HG02840 (cell line): ENCODE data around the gene GGA2.

Experiments
- ATAC-seq: cut with Tn5 transposase; IDR thresholded peaks from one replicate; pipeline ENCODE4 v1.9.1; 2021; ENCODE audit warnings: mild to moderate bottlenecking, moderate library complexity, moderate number of reproducible peaks; ENCODE audit not compliant: unreplicated experiment, low FRiP score

Gene GGA2

GRCh38 chr16:23424292-23424958 is 85.9 kb downstream of the GGA2 start:
- no peak for ATAC-seq

GRCh38 chr16:23423496-23424049 is 86.7 kb downstream of the GGA2 start:
- ATAC-seq: no peak

- ATAC-seq: no peak
Measured at GRCh38 chr16:23420011-23420410, 90.3 kb downstream of the GGA2 start.

GRCh38 chr16:23416816-23417215 is 93.5 kb downstream of the GGA2 start:
- ATAC-seq: no peak

- ATAC-seq: no peak
Measured at GRCh38 chr16:23414731-23415130, 95.6 kb downstream of the GGA2 start.
